GM23338 (cell line): ENCODE results near the gene KRTAP2-4. TPM values are rescaled to one million over a fixed set of nuclear protein-coding genes. Genes with fewer than 3 reads are reported as not detected.

Experiments
- ATAC-seq: fragments of 200-7000 bp; cut with Tn5 transposase; 3 replicates; pipeline ENCODE4 v1.9.1; 2020
- DNase-seq: peaks from one replicate; pipeline ENCODE4 v3.0.0-alpha.2; 2015; ENCODE audit warnings: low spot score
- H2AFZ ChIP-seq: fragments of 200-600 bp; sonication (generic); 2 replicates; pipeline ENCODE4 v1.8.0; 2016; ENCODE audit warnings: antibody characterized with exemption, mild to moderate bottlenecking, moderate library complexity
- H3F3A ChIP-seq: fragments of 200-600 bp; sonication (generic); replicated peaks from 2 replicates; pipeline ENCODE4 v1.8.0; 2017; ENCODE audit warnings: antibody characterized with exemption, mixed run types, low read depth
- H3K27ac ChIP-seq: fragments of 200-600 bp; sonication (generic); 2 replicates; pipeline ENCODE4 v1.6.1; 2016; ENCODE audit warnings: low read depth
- H3K27me3 ChIP-seq: fragments of 200-600 bp; sonication (generic); 2 replicates; pipeline ENCODE4 v1.8.0; 2016; ENCODE audit warnings: mild to moderate bottlenecking, mixed run types, moderate library complexity; ENCODE audit not compliant: insufficient read depth
- H3K36me3 ChIP-seq: fragments of 200-600 bp; sonication (generic); 2 replicates; pipeline ENCODE4 v1.8.0; 2016; ENCODE audit warnings: mild to moderate bottlenecking; ENCODE audit not compliant: insufficient read depth
- H3K4me1 ChIP-seq: fragments of 200-600 bp; sonication (generic); 2 replicates; pipeline ENCODE4 v1.8.0; 2016; ENCODE audit warnings: mild to moderate bottlenecking, moderate library complexity; ENCODE audit not compliant: insufficient read depth
- H3K4me2 ChIP-seq: fragments of 200-600 bp; sonication (generic); 2 replicates; pipeline ENCODE4 v1.7.1; 2017; ENCODE audit warnings: mixed run types
- H3K4me3 ChIP-seq: fragments of 200-600 bp; sonication (generic); 2 replicates; pipeline ENCODE4 v1.6.1; 2016; ENCODE audit warnings: mixed run types
- H3K79me2 ChIP-seq: fragments of 200-600 bp; sonication (generic); replicated peaks from 2 replicates; pipeline ENCODE4 v1.8.0; 2017; ENCODE audit warnings: mild to moderate bottlenecking; ENCODE audit not compliant: insufficient read depth
- H3K9me2 ChIP-seq: fragments of 200-600 bp; sonication (generic); 2 replicates; pipeline ENCODE4 v1.8.0; 2017; ENCODE audit not compliant: insufficient read depth
- H4K20me1 ChIP-seq: fragments of 200-600 bp; sonication (generic); replicated peaks from 2 replicates; pipeline ENCODE4 v1.8.0; 2017; ENCODE audit warnings: mild to moderate bottlenecking; ENCODE audit not compliant: insufficient read depth
- H3K27ac Mint-ChIP-seq: 2 replicates; pipeline ENCODE4 v1.8.0; 2020; ENCODE audit warnings: inconsistent platforms, mild to moderate bottlenecking, moderate library complexity, mixed read lengths
- H3K27me3 Mint-ChIP-seq: 3 replicates; pipeline ENCODE4 v1.8.0; 2022; ENCODE audit warnings: low read depth, mild to moderate bottlenecking, moderate library complexity, mixed read lengths, inconsistent platforms; ENCODE audit not compliant: insufficient read depth, poor library complexity
- H3K36me3 Mint-ChIP-seq: 3 replicates; pipeline ENCODE4 v1.8.0; 2021; ENCODE audit warnings: low read depth, mild to moderate bottlenecking, inconsistent platforms, moderate library complexity, mixed read lengths
- H3K4me1 Mint-ChIP-seq: 3 replicates; pipeline ENCODE4 v1.8.0; 2020; ENCODE audit warnings: mild to moderate bottlenecking, inconsistent platforms, mixed read lengths
- H3K4me3 Mint-ChIP-seq: 3 replicates; pipeline ENCODE4 v1.8.0; 2021; ENCODE audit warnings: moderate library complexity, mild to moderate bottlenecking, inconsistent platforms, mixed read lengths
- H3K9me3 Mint-ChIP-seq: 3 replicates; pipeline ENCODE4 v1.8.0; 2020; ENCODE audit warnings: moderate library complexity, mild to moderate bottlenecking, inconsistent platforms, mixed read lengths
- CREB1 ChIP-seq: fragments of 250-450 bp; sonication (Bioruptor Pico); IDR thresholded peaks from 2 replicates; pipeline ENCODE4 v1.5.0; 2020; ENCODE audit warnings: low read depth, mild to moderate bottlenecking, moderate library complexity
- CTCF ChIP-seq, 2 experiments: fragments of 200-600 bp in 1 of 2; sonication (generic) in 1 of 2; conservative IDR thresholded peaks; 2 replicates each; pipeline versions ENCODE4 v1.5.1 to v1.6.1; 2016 to 2017; ENCODE audit warnings: antibody characterized with exemption in 2 of 2, low read depth in 2 of 2, mild to moderate bottlenecking in 2 of 2, moderate library complexity in 1 of 2
- ETS1 ChIP-seq: IDR thresholded peaks from 2 replicates; pipeline ENCODE4 v1.6.1; 2016; ENCODE audit warnings: antibody characterized with exemption
- EZH2 ChIP-seq: fragments of 200-600 bp; sonication (generic); IDR thresholded peaks from one replicate; pipeline ENCODE4 v1.8.0; 2017; ENCODE audit warnings: antibody characterized with exemption, mild to moderate bottlenecking, low read depth; ENCODE audit not compliant: unreplicated experiment
- NANOG ChIP-seq: IDR thresholded peaks from 2 replicates; pipeline ENCODE4 v1.6.1; 2016; ENCODE audit warnings: antibody characterized with exemption, borderline replicate concordance
- POLR2AphosphoS5 ChIP-seq: IDR thresholded peaks from 2 replicates; pipeline ENCODE4 v1.6.1; 2016; ENCODE audit warnings: antibody characterized with exemption, low read depth
- REST ChIP-seq: IDR thresholded peaks from one replicate; pipeline ENCODE4 v1.6.1; 2018; ENCODE audit warnings: antibody characterized with exemption; ENCODE audit not compliant: unreplicated experiment
- ZNF331 ChIP-seq: fragments of 250-450 bp; sonication (Bioruptor Pico); IDR thresholded peaks from 2 replicates; pipeline ENCODE4 v1.5.0; 2020; ENCODE audit warnings: low read depth, mild to moderate bottlenecking, moderate library complexity
- long read RNA-seq: library from polyadenylated mRNA; unstranded; transcript quantifications from one replicate; pipeline ENCODE4 v2.0.0, GENCODE V29; 2020; ENCODE audit not compliant: unreplicated experiment
- polyA plus RNA-seq: library from polyadenylated mRNA; unstranded; fragments of >200 nt; fragmentation: Nextera tagmentation; extraction: Ambion mirVana; gene quantifications from 2 replicates; pipeline ENCODE4 v1.2.1, GENCODE V29; 2016
- total RNA-seq: library from RNA; depleted of rRNA; stranded (reverse); fragments of >200 nt; shearing (Covaris generic); gene quantifications from 2 replicates; pipeline ENCODE4 v1.2.3, GENCODE V29; 2014; rRNA removed

Gene KRTAP2-4
- not detected in 2 replicates for total RNA-seq
- not detected in 2 replicates for polyA plus RNA-seq
- long read RNA-seq, result 0 reads

- H3K4me3 ChIP-seq, result no peak within 1 kb of the TSS
- no peaks in the 10 kb centered on the region for H3K4me1 Mint-ChIP-seq
- H3K36me3 Mint-ChIP-seq, result no peaks in the 10 kb centered on the region
- no peaks in the 10 kb centered on the region for H3K4me1 ChIP-seq
- no peak within 1 kb of the TSS for H3K4me2 ChIP-seq
- H3K9me2 ChIP-seq, result no peaks in the 10 kb centered on the region; the same call in none of the 2 replicates
- H3K27ac Mint-ChIP-seq, result no peak within 1 kb of the TSS
- H4K20me1 ChIP-seq, result no peaks in the 10 kb centered on the region
- H3F3A ChIP-seq, result no peaks in the 10 kb centered on the region
- DNase-seq (no peak), ATAC-seq (peak; percentile 41; the same call in 2 of the 3 replicates)
- TF ChIP-seq NANOG (no peak), POLR2AphosphoS5 (no peak), REST (no peak), CTCF (conservative IDR thresholded peaks at IDR 0.05; ENCODE audit: low read depth in 2 of 2) (no peak), ETS1 (no peak), EZH2 (no peak), ZNF331 (CRISPR knock-in tag) (no peak), CREB1 (no peak)
- H3K27ac ChIP-seq, result no peak within 1 kb of the TSS
- H3K79me2 ChIP-seq, result no peaks in the 10 kb centered on the region
- H3K4me3 Mint-ChIP-seq, result no peak within 1 kb of the TSS
- no peaks in the 10 kb centered on the region for H3K27me3 ChIP-seq
- no peaks in the 10 kb centered on the region for H3K9me3 Mint-ChIP-seq
- H2AFZ ChIP-seq, result no peak within 1 kb of the TSS
- no peaks in the 10 kb centered on the region for H3K27me3 Mint-ChIP-seq
- no peaks in the 10 kb centered on the region for H3K36me3 ChIP-seq
Observed at GRCh38 chr17:41065829-41066624, at the start of gene KRTAP2-4. KRTAP2-4 (minus strand) TSS chr17:41065879; CDS start chr17:41065845, 34 bp downstream.
